SK-N-MC (cell line): ENCODE data around the gene OTULIN.

ENCODE experiments used
- DNase-seq: peaks from one replicate; pipeline ENCODE4 v3.0.0-alpha.2; 2011; ENCODE audit warnings: low read depth, low spot score
- H3K27ac ChIP-seq: fragments of 200-600 bp; sonication (generic); 2 replicates; pipeline ENCODE4 v1.5.1; 2016; ENCODE audit warnings: mixed run types
- H3K36me3 ChIP-seq: fragments of 200-600 bp; sonication (generic); 2 replicates; pipeline ENCODE4 v1.6.1; 2017; ENCODE audit warnings: antibody characterized with exemption, low read length, mixed read lengths; ENCODE audit not compliant: insufficient read depth
- H3K4me3 ChIP-seq: fragments of 200-600 bp; sonication (generic); 2 replicates; pipeline ENCODE4 v1.5.1; 2016
- H3K9ac ChIP-seq: fragments of 200-600 bp; sonication (generic); 2 replicates; pipeline ENCODE4 v1.8.0; 2017; ENCODE audit warnings: mixed run types, mixed read lengths; ENCODE audit not compliant: insufficient read length
- H3K9me3 ChIP-seq: fragments of 200-600 bp; sonication (generic); 2 replicates; pipeline ENCODE4 v1.6.1; 2017; ENCODE audit warnings: low read depth, mild to moderate bottlenecking, antibody characterized with exemption, low read length, moderate library complexity, mixed read lengths
- EZH2 ChIP-seq: fragments of 200-600 bp; sonication (generic); IDR thresholded peaks from one replicate; pipeline ENCODE4 v1.6.1; 2017; ENCODE audit warnings: antibody characterized with exemption
- FOXP2 ChIP-seq: optimal IDR thresholded peaks from 2 replicates; pipeline ENCODE3; 2011; ENCODE audit warnings: mild to moderate bottlenecking, moderate library complexity; ENCODE audit not compliant: insufficient read depth; ENCODE audit errors: extremely low read length, control extremely low read depth
- POLR2AphosphoS5 ChIP-seq: IDR thresholded peaks from 2 replicates; pipeline ENCODE4 v1.6.1; 2012; ENCODE audit warnings: mild to moderate bottlenecking, low read depth, low read length, borderline replicate concordance

Gene OTULIN

GRCh38 chr5:14665101-14665822 is 744 bp downstream of the OTULIN start:
- Histone ChIP-seq H3K4me3 (peak overlapping the region; percentile 96), H3K36me3 (no peaks in the 10 kb centered on the region), H3K27ac (no peak overlapping the region), H3K9me3 (no peaks in the 10 kb centered on the region), H3K9ac (peak overlapping the region; percentile 85)
- DNase-seq = no peak
- TF ChIP-seq POLR2AphosphoS5 (no peak), FOXP2 (no peak), EZH2 (no peak)

- Histone ChIP-seq H3K4me3 (peak overlapping the region; percentile 96), H3K9ac (no peak overlapping the region), H3K9me3 (no peaks in the 10 kb centered on the region), H3K36me3 (no peaks in the 10 kb centered on the region), H3K27ac (no peak overlapping the region)
- no peak for TF ChIP-seq FOXP2
- TF ChIP-seq EZH2 = no peak
- TF ChIP-seq POLR2AphosphoS5 = no peak
- no peak for DNase-seq
Observed at GRCh38 chr5:14665949-14666348, 1.4 kb downstream of the OTULIN start.

GRCh38 chr5:14666357-14666756 is 1.8 kb downstream of the OTULIN start:
- Histone ChIP-seq H3K36me3 (no peaks in the 10 kb centered on the region), H3K9ac (no peak overlapping the region), H3K9me3 (no peaks in the 10 kb centered on the region), H3K27ac (no peak overlapping the region), H3K4me3 (peak overlapping the region; percentile 96)
- no peak for DNase-seq
- TF ChIP-seq POLR2AphosphoS5 (no peak), EZH2 (no peak), FOXP2 (no peak)

- no peak for TF ChIP-seq POLR2AphosphoS5
- TF ChIP-seq EZH2 = no peak
- no peak for TF ChIP-seq FOXP2
- H3K9ac ChIP-seq = no peak overlapping the region
- H3K4me3 ChIP-seq = no peak overlapping the region
- DNase-seq = no peak
- H3K27ac ChIP-seq = no peak overlapping the region
- no peaks in the 10 kb centered on the region for H3K9me3 ChIP-seq
- H3K36me3 ChIP-seq = no peaks in the 10 kb centered on the region
Observed at GRCh38 chr5:14667290-14667689, 2.8 kb downstream of the OTULIN start.

- DNase-seq = no peak
- H3K9me3 ChIP-seq = no peaks in the 10 kb centered on the region
- H3K36me3 ChIP-seq = no peaks in the 10 kb centered on the region
- TF ChIP-seq POLR2AphosphoS5 (no peak), EZH2 (no peak), FOXP2 (no peak)
- no peak overlapping the region for H3K9ac ChIP-seq
- H3K27ac ChIP-seq = no peak overlapping the region
- no peak overlapping the region for H3K4me3 ChIP-seq
Observed at GRCh38 chr5:14667770-14668169, 3.3 kb downstream of the OTULIN start.

- Histone ChIP-seq H3K4me3 (no peak overlapping the region), H3K9me3 (no peaks in the 10 kb centered on the region), H3K36me3 (no peaks in the 10 kb centered on the region), H3K27ac (no peak overlapping the region), H3K9ac (no peak overlapping the region)
- TF ChIP-seq EZH2 = no peak
- TF ChIP-seq FOXP2 = no peak
- TF ChIP-seq POLR2AphosphoS5 = no peak
- no peak for DNase-seq
Observed at GRCh38 chr5:14668181-14668591, 3.7 kb downstream of the OTULIN start.

- Histone ChIP-seq H3K27ac (no peak overlapping the region), H3K36me3 (no peaks in the 10 kb centered on the region; the same call in 1 of the 2 replicates), H3K9ac (no peak overlapping the region), H3K4me3 (no peak overlapping the region), H3K9me3 (no peaks in the 10 kb centered on the region)
- DNase-seq = no peak
- TF ChIP-seq EZH2 = no peak
- TF ChIP-seq FOXP2 = no peak
- TF ChIP-seq POLR2AphosphoS5 = no peak
Observed at GRCh38 chr5:14669415-14669814, 4.9 kb downstream of the OTULIN start.

GRCh38 chr5:14669975-14670374 is 5.5 kb downstream of the OTULIN start:
- Histone ChIP-seq H3K9me3 (no peaks in the 10 kb centered on the region), H3K36me3 (no peaks in the 10 kb centered on the region; the same call in 1 of the 2 replicates), H3K4me3 (no peak overlapping the region), H3K9ac (no peak overlapping the region), H3K27ac (no peak overlapping the region)
- TF ChIP-seq FOXP2 (no peak), POLR2AphosphoS5 (no peak), EZH2 (no peak)
- no peak for DNase-seq
